Mesothelial cell of epicardium (in vitro differentiated cells): ENCODE results near the gene PTPRG. TPM values are rescaled to one million over a fixed set of nuclear protein-coding genes. Genes with fewer than 3 reads are reported as not detected.

ENCODE experiments used
- DNase-seq, 2 experiments: peaks; one replicate each; pipeline ENCODE4 v3.0.0; 2021; ENCODE audit warnings: low spot score in 2 of 2; ENCODE audit not compliant: unreplicated experiment in 2 of 2
- H3K27ac Mint-ChIP-seq: 2 replicates; pipeline ENCODE4 v1.8.0; 2021; ENCODE audit warnings: mixed read lengths
- H3K27me3 Mint-ChIP-seq: 2 replicates; pipeline ENCODE4 v1.8.0; 2021; ENCODE audit warnings: low read depth, mixed read lengths
- H3K36me3 Mint-ChIP-seq: 2 replicates; pipeline ENCODE4 v1.8.0; 2021; ENCODE audit warnings: mixed read lengths
- H3K4me1 Mint-ChIP-seq: 2 replicates; pipeline ENCODE4 v1.8.0; 2021; ENCODE audit warnings: mixed read lengths
- H3K4me3 Mint-ChIP-seq: 2 replicates; pipeline ENCODE4 v1.8.0; 2021; ENCODE audit warnings: mild to moderate bottlenecking, moderate library complexity, mixed read lengths
- H3K9me3 Mint-ChIP-seq: 2 replicates; pipeline ENCODE4 v1.8.0; 2021; ENCODE audit warnings: mixed read lengths
- total RNA-seq: library from RNA; stranded (reverse); gene quantifications from 3 replicates; pipeline ENCODE4 v1.2.1, GENCODE V29; 2021
- TF ChIP-seq, protein P1 (sequence below): fragments of 200-600 bp; sonication (generic); IDR thresholded peaks from one replicate; pipeline ENCODE4 v1.5.0; 2021; ENCODE audit warnings: antibody characterized with exemption; ENCODE audit not compliant: unreplicated experiment

PTPRG gene
- total RNA-seq, 1 donor from 2014 or later, result 40.4 TPM

DNA sequence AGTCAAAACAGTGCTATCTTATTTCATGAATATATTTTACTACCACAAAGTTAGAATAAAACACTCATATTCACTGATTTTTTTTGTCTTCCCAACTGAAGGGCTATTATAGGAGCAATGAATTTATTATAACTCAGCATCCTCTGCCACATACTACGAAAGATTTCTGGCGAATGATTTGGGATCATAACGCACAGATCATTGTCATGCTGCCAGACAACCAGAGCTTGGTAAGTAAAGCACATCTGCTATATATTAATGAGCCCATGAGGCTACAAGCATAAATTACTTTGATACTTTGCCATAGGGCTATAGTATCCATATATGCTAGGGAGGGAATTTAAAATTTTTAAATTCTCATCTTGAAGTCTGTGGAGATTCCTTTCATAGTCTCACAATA lies 716.1 kb downstream of the PTPRG start:
- Mint-ChIP-seq H3K27me3 (no peaks in the 10 kb centered on the region), H3K9me3 (no peaks in the 10 kb centered on the region)

DNA sequence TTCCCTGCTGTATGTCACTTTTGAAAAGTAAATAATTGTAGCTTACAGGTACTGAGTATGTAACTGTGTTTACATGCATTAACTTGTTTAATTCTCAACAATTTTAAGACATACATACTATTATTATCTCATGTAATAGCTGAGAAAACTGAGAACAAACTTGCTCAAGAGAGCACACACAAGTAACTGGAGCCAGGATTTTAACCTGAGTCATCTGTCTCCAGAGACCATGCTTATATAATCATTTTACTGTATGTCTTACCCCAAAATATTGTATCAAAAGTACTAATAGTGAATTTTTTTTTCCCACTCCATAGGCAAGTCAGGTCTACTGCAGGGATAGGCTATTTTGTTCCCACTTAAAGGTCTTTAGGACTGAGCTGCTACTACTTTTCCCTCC lies 716.6 kb downstream of the PTPRG start:
- TF ChIP-seq, protein P1, sequence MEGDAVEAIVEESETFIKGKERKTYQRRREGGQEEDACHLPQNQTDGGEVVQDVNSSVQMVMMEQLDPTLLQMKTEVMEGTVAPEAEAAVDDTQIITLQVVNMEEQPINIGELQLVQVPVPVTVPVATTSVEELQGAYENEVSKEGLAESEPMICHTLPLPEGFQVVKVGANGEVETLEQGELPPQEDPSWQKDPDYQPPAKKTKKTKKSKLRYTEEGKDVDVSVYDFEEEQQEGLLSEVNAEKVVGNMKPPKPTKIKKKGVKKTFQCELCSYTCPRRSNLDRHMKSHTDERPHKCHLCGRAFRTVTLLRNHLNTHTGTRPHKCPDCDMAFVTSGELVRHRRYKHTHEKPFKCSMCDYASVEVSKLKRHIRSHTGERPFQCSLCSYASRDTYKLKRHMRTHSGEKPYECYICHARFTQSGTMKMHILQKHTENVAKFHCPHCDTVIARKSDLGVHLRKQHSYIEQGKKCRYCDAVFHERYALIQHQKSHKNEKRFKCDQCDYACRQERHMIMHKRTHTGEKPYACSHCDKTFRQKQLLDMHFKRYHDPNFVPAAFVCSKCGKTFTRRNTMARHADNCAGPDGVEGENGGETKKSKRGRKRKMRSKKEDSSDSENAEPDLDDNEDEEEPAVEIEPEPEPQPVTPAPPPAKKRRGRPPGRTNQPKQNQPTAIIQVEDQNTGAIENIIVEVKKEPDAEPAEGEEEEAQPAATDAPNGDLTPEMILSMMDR, result no peak
- no peak overlapping the region for H3K27ac Mint-ChIP-seq
- no peak overlapping the region for H3K4me3 Mint-ChIP-seq
- no peaks in the 10 kb centered on the region for H3K27me3 Mint-ChIP-seq
- H3K9me3 Mint-ChIP-seq, result no peaks in the 10 kb centered on the region
- no peak for DNase-seq
- H3K36me3 Mint-ChIP-seq, result peaks cover 19% of the 10 kb centered on the region
- H3K4me1 Mint-ChIP-seq, result no peaks in the 10 kb centered on the region

More for the DNA sequence above, 716.1 kb downstream of the PTPRG start:
- no peak overlapping the region for H3K27ac Mint-ChIP-seq
- no peaks in the 10 kb centered on the region for H3K4me1 Mint-ChIP-seq
- TF ChIP-seq, protein P1, result no peak
- H3K4me3 Mint-ChIP-seq, result no peak overlapping the region
- peaks cover 22% of the 10 kb centered on the region for H3K36me3 Mint-ChIP-seq
- DNase-seq, result no peak

DNA sequence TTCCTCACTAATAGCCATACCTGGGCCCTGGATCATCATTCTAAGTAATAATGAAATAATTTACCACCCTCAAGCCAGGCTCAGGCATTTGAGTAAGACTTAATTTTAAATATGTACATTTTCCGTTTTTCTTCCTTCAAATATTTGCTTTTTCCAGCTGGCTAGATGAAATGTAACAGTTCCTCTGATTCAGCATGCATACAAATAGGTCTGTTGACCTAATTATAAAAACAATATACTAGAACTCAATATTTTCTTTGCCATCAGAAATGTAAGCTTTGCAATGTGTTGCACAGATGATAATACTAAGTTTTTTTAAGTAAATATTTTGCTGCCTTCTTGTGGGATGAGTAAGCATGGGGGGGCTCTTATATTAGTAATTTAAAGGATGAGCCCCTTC lies 720.4 kb downstream of the PTPRG start:
- H3K9me3 Mint-ChIP-seq, result no peaks in the 10 kb centered on the region
- no peak for DNase-seq
- H3K27me3 Mint-ChIP-seq, result no peaks in the 10 kb centered on the region

GRCh38 chr3:62284442-62284841 lies 723.1 kb downstream of the PTPRG start:
- Mint-ChIP-seq H3K27ac (no peak overlapping the region), H3K36me3 (peaks cover 2% of the 10 kb centered on the region), H3K4me3 (no peak overlapping the region), H3K4me1 (peaks cover 13% of the 10 kb centered on the region), H3K9me3 (no peaks in the 10 kb centered on the region), H3K27me3 (no peaks in the 10 kb centered on the region)
- TF ChIP-seq, protein P1, result no peak
- no peak for DNase-seq

More for the DNA sequence above, 720.4 kb downstream of the PTPRG start:
- Mint-ChIP-seq H3K27ac (no peak overlapping the region), H3K36me3 (peaks cover 12% of the 10 kb centered on the region), H3K4me1 (peaks cover 7% of the 10 kb centered on the region), H3K4me3 (no peak overlapping the region)
- TF ChIP-seq, protein P1, result no peak

- Mint-ChIP-seq H3K9me3 (no peaks in the 10 kb centered on the region), H3K4me3 (no peak overlapping the region), H3K27me3 (no peaks in the 10 kb centered on the region), H3K36me3 (peaks cover 2% of the 10 kb centered on the region), H3K27ac (no peak overlapping the region), H3K4me1 (peaks cover 13% of the 10 kb centered on the region)
- no peak for DNase-seq
- TF ChIP-seq, protein P1, result no peak
Measured at GRCh38 chr3:62287392-62287927, 726.1 kb downstream of the PTPRG start.

DNA sequence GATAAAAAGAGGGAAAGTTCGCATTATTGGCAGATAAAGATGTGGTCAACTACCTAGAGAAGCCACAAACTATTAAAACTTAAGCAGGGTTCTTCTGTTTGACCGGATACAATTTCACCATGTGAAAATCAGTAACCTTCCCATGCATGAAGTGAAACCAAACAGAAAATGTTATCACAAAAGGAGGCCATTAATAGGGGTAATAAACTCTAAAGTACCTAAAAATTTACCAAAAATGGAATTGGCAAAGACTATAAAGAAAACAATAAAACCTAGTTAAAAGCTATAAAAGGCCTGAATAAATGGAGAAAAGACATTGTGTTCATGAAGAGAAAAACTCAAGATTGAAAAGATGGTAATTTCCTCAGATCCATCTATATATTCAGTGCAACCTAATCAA lies 728.6 kb downstream of the PTPRG start:
- TF ChIP-seq, protein P1, result no peak
- H3K4me3 Mint-ChIP-seq, result no peak overlapping the region
- no peaks in the 10 kb centered on the region for H3K9me3 Mint-ChIP-seq
- no peaks in the 10 kb centered on the region for H3K27me3 Mint-ChIP-seq
- H3K4me1 Mint-ChIP-seq, result peaks cover 13% of the 10 kb centered on the region
- H3K27ac Mint-ChIP-seq, result no peak overlapping the region
- H3K36me3 Mint-ChIP-seq, result no peaks in the 10 kb centered on the region
- DNase-seq, result no peak
